ENCODE measurements around the gene SBNO1. TPM values are rescaled to one million over a fixed set of nuclear protein-coding genes. Genes with fewer than 3 reads are reported as not detected.

The SBNO1 gene
- polyA plus RNA-seq, 3 donors: 5.6 to 16.9 (median 11.4) TPM

DNA sequence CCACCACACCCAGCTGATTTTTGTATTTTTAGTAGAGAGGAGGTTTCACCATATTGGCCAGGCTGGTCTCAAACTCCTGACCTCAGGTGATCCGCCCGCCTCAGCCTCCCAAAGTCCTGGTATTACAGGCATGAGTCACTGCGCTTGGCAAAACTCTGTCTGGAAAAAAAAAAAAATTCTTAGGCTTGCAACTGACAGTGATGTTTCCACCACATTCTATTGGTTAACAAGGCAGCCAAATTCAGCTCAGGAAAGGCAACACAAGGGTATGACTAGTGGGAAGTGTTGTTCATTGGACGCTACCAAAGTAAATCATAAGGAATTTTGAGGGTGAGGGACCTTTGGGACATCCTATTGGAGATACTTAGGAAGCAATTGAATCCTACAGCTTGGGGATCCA lies 2.9 kb upstream of the SBNO1 start:
- Histone ChIP-seq H3K9me3 (replicated peaks in 1 of 2; ENCODE audit: control insufficient read depth in 1 of 2, insufficient read depth in 1 of 2, low read length in 2 of 2) (no peaks in the 10 kb centered on the region), H3K27me3 (ENCODE audit: control insufficient read depth in 2 of 2, insufficient read depth in 2 of 2, low read length in 2 of 2) (no peaks in the 10 kb centered on the region), H2AFZ (ENCODE audit: insufficient read depth, low read depth, low read length, poor library complexity, severe bottlenecking) (no peak overlapping the region), H3K36me3 (replicated peaks in 1 of 2; ENCODE audit: control insufficient read depth in 1 of 2, insufficient read depth in 2 of 2, low read length in 2 of 2) (no peaks in the 10 kb centered on the region), H3K27ac (ENCODE audit: low read depth in 1 of 2, low read length in 2 of 2) (no peak overlapping the region), H3K4me3 (replicated peaks in 1 of 3; ENCODE audit: low read depth in 2 of 3, low read length in 3 of 3) (no peak overlapping the region), H3K9ac (ENCODE audit: insufficient read depth, low read length, poor library complexity, severe bottlenecking) (no peak overlapping the region), H3K4me2 (replicated peaks; ENCODE audit: extremely low read depth, low read length, poor library complexity, severe bottlenecking) (no peak overlapping the region), H3K4me1 (ENCODE audit: control insufficient read depth in 1 of 2, insufficient read depth in 2 of 2, low read length in 2 of 2) (peaks cover 23 to 27% of the 10 kb centered on the region in 2 donors), H4K20me1 (ENCODE audit: insufficient read depth, low read length) (peaks cover 17% of the 10 kb centered on the region), H3K79me2 (ENCODE audit: insufficient read depth, low read length) (peaks cover 21% of the 10 kb centered on the region)
- Mint-ChIP-seq H3K4me3 (no peak overlapping the region), H3K27me3 (ENCODE audit: low read depth in 3 of 3) (peaks cover 0 to 4% (median 2%) of the 10 kb centered on the region in 3 donors), H3K36me3 (no peaks in the 10 kb centered on the region), H3K4me1 (peaks cover 15% of the 10 kb centered on the region), H3K9me3 (peaks cover 0 to 2% (median 0%) of the 10 kb centered on the region in 7 donors), H3K27ac (no peak overlapping the region)
- DNase-seq: no peak
- TF ChIP-seq, protein P1, sequence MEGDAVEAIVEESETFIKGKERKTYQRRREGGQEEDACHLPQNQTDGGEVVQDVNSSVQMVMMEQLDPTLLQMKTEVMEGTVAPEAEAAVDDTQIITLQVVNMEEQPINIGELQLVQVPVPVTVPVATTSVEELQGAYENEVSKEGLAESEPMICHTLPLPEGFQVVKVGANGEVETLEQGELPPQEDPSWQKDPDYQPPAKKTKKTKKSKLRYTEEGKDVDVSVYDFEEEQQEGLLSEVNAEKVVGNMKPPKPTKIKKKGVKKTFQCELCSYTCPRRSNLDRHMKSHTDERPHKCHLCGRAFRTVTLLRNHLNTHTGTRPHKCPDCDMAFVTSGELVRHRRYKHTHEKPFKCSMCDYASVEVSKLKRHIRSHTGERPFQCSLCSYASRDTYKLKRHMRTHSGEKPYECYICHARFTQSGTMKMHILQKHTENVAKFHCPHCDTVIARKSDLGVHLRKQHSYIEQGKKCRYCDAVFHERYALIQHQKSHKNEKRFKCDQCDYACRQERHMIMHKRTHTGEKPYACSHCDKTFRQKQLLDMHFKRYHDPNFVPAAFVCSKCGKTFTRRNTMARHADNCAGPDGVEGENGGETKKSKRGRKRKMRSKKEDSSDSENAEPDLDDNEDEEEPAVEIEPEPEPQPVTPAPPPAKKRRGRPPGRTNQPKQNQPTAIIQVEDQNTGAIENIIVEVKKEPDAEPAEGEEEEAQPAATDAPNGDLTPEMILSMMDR (IDR thresholded peaks at IDR 0.05): no peak
- 100% methylated on average over 4 of the region's 4 CpGs for WGBS (ENCODE audit: insufficient coverage)
- intact Hi-C loops (cut with micrococcal nuclease): loop anchor here in 1 of 2 donors (10.0 kb wide), 1 partner anchor 393 kb away; the partner anchor contains the start of gene OGFOD2

DNA sequence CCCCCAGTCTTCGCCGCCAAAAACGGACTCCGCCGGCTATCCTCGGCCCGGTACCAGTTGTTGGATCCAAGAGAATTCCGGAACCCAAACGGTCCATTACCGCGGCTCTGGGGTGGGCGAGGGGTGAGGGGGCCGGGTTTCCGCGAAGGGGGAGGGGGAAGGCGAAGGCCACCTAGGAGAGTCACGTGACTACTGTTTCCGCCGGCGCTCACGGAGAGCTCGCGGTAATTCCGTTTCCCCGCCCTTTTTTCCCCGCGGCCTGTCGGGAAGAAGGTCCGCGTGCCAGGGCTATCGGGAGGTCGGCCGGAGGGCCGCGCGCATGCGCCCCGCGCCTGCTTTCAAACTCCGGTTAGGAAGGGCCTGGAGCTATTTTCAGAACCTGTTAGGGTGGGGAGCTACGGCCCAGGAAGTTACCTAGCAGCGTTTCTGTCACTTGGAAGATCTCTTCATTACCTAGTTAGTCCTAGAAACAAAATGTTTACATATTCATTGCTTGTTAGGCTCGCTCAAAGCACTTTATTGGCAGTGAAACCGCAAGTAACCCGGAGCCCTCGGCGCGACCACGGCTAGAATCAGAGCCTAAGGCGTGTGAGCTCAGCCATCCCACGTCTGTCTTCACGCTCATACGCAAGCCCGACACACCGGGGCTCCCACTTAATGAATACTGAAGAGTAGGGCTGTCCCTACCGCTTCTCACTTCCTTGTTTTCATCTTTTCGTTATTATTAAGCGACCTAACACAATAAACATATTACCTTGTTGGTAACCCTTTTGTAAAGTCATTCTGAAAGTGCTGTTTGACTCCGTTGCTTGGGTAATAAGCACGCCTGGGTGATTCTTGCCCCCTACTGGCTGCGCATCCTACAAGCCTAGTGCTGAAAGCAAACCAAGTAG lies 624 bp upstream of the SBNO1 start:
- no peaks in the 10 kb centered on the region for H3K36me3 ChIP-seq (replicated peaks in 1 of 2; ENCODE audit: control insufficient read depth in 1 of 2, insufficient read depth in 2 of 2, low read length in 2 of 2)
- peak overlapping the region; percentile 92 for H2AFZ ChIP-seq (ENCODE audit: insufficient read depth, low read depth, low read length, poor library complexity, severe bottlenecking)
- H3K36me3 Mint-ChIP-seq: peaks cover 0 to 5% of the 10 kb centered on the region in 2 donors
- H3K27ac ChIP-seq (ENCODE audit: low read depth in 1 of 2, low read length in 2 of 2): peak overlapping the region; percentile 93 to 96
- intact Hi-C loops (cut with micrococcal nuclease): loop anchor here (2.0 to 10.0 kb wide), 3 partner anchors 18 to 390 kb away; partner anchors contain the start of genes KMT5A (in 1 of the 2) and OGFOD2 (in 1 of the 2)
- H3K4me2 ChIP-seq (replicated peaks; ENCODE audit: extremely low read depth, low read length, poor library complexity, severe bottlenecking): peak overlapping the region; percentile 99
- peaks cover 25 to 28% of the 10 kb centered on the region in 2 donors for H3K4me1 ChIP-seq (ENCODE audit: control insufficient read depth in 1 of 2, insufficient read depth in 2 of 2, low read length in 2 of 2)
- peak overlapping the region; percentile 97 to 99 (median 98) for H3K27ac Mint-ChIP-seq
- WGBS (ENCODE audit: insufficient coverage): under 1% methylated on average over 51 of the region's 61 CpGs
- DNase-seq: peak; percentile 97 to 99 (median 99)
- peaks cover 44% of the 10 kb centered on the region for H3K79me2 ChIP-seq (ENCODE audit: insufficient read depth, low read length)
- H3K9me3 Mint-ChIP-seq: no peaks in the 10 kb centered on the region
- H3K27me3 Mint-ChIP-seq (ENCODE audit: low read depth in 3 of 3): peaks cover 0 to 2% (median 2%) of the 10 kb centered on the region in 3 donors
- H3K9me3 ChIP-seq (replicated peaks in 1 of 2; ENCODE audit: control insufficient read depth in 1 of 2, insufficient read depth in 1 of 2, low read length in 2 of 2): no peaks in the 10 kb centered on the region
- H3K4me3 ChIP-seq (replicated peaks in 1 of 3; ENCODE audit: low read depth in 2 of 3, low read length in 3 of 3): peak overlapping the region; percentile 78 to 89 (median 87)
- no peaks in the 10 kb centered on the region for H3K27me3 ChIP-seq (ENCODE audit: control insufficient read depth in 2 of 2, insufficient read depth in 2 of 2, low read length in 2 of 2)
- H3K9ac ChIP-seq (ENCODE audit: insufficient read depth, low read length, poor library complexity, severe bottlenecking): peak overlapping the region; percentile 92
- H4K20me1 ChIP-seq (ENCODE audit: insufficient read depth, low read length): peaks cover 40% of the 10 kb centered on the region
- peaks cover 18% of the 10 kb centered on the region for H3K4me1 Mint-ChIP-seq
- H3K4me3 Mint-ChIP-seq: peak overlapping the region; percentile 91 to 94
- TF ChIP-seq, protein P1 (IDR thresholded peaks at IDR 0.05): peak; percentile 82

Data from CD14-positive monocyte (primary cell).